Stimulated activated CD4-positive, alpha-beta T cell treated with anti-CD3 and anti-CD28 coated beads, Interleukin-4, amount 100 ng/mL, for 4 hours (primary cell): Measurements from ENCODE around the gene FAM234A.

ENCODE experiments used
- DNase-seq, 2 experiments: peaks; one replicate each; pipeline ENCODE4 v3.0.0-alpha.2; 2020

Gene FAM234A

GRCh38 chr16:283033-283805 is 48.6 kb downstream of the FAM234A start, which contains the start of gene PDIA2:
PDIA2 (plus strand) TSS chr16:283164; CDS start chr16:283170, 6 bp downstream.
- DNase-seq = no peak

GRCh38 chr16:284204-285120 is 49.8 kb downstream of the FAM234A start:
- no peak for DNase-seq

GRCh38 chr16:285146-286055 is 50.8 kb downstream of the FAM234A start:
- DNase-seq = no peak

- no peak for DNase-seq
Observed at GRCh38 chr16:286491-287297, 52.1 kb downstream of the FAM234A start.

- DNase-seq = no peak
Observed at GRCh38 chr16:287298-287811, 52.7 kb downstream of the FAM234A start.

GRCh38 chr16:287981-288920 is 53.6 kb downstream of the FAM234A start:
- no peak for DNase-seq

GRCh38 chr16:289395-289997 is 54.9 kb downstream of the FAM234A start:
- no peak for DNase-seq

GRCh38 chr16:290015-290680 is 55.5 kb downstream of the FAM234A start:
- no peak for DNase-seq

GRCh38 chr16:290681-291405 is 56.2 kb downstream of the FAM234A start:
- DNase-seq = no peak

- DNase-seq = no peak
Observed at GRCh38 chr16:291539-291938, 56.9 kb downstream of the FAM234A start.

GRCh38 chr16:293043-293775 is 58.6 kb downstream of the FAM234A start:
- DNase-seq = no peak

- DNase-seq = no peak
Observed at GRCh38 chr16:296276-296675, 61.7 kb downstream of the FAM234A start.

GRCh38 chr16:296806-297510 is 62.3 kb downstream of the FAM234A start:
- no peak for DNase-seq

GRCh38 chr16:297832-298231 is 63.2 kb downstream of the FAM234A start:
- no peak for DNase-seq

- DNase-seq = no peak
Observed at GRCh38 chr16:301235-301634, 66.6 kb downstream of the FAM234A start.

- DNase-seq = no peak
Observed at GRCh38 chr16:301950-302349, 67.3 kb downstream of the FAM234A start.

- no peak for DNase-seq
Observed at GRCh38 chr16:303760-304505, 69.3 kb downstream of the FAM234A start.
